ENCODE data around the gene YPEL2. TPM values are rescaled to one million over a fixed set of nuclear protein-coding genes. Genes with fewer than 3 reads are reported as not detected.

YPEL2 gene
- total and polyA plus RNA-seq, 2 of the 13 experiments (the other 11 are each of a cell fraction or from before 2014, with no cell fraction given), result 8.5 to 21.1 TPM

DNA sequence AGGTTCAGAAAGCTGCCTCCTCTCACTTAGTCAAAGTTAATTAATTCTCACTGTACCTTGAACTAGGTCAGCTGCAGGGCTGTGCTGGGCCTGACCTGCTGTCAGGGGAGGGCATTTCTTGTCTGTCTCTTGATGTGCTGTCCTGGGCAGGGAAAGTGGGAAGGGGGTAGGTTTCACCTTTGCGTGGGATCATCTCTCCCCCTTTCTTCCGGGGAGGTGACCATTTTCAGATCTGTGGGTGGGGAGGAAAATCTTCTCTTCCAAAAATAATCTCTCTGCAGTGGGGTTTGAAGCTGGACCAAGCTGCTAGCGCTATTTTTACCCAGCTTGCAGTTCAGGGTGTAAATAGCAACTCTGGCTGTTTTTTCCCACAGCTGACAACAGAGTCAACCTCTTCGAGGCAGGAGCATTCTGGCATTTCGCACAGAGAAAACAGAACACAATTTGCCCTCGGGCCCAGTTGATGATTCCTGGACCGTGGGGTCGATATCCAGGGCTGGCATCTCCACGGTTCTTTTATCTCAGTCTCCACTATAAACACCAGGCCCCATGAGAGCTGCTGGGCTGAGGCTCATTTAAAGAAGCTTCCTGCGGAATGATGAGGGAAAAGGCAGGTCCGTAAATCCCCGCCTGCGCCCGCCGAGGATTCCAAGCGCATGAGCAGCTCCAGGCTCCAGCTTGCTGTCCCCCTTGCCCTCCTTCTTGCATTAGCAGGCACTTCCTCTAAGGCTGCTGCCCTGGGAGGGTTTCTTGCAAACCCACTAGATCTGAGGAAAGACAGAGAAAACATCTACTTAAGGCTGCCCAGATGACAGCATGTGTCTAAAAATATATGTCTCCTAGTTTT, 93.9 kb downstream of the YPEL2 start (continued):
- TF ChIP-seq ETV5 (CRISPR knock-in tag; IDR thresholded peaks at IDR 0.05; ENCODE audit: borderline replicate concordance) (peak; percentile 6; the same call in 1 of the 2 replicates), MTA3 (CRISPR knock-in tag; IDR thresholded peaks at IDR 0.05) (no peak), TSC22D2 (CRISPR knock-in tag; IDR thresholded peaks at IDR 0.05; ENCODE audit: borderline replicate concordance) (0 out of 2 replicates have a peak, but pooled peaks have one; percentile 20), MAX (IDR thresholded peaks at IDR 0.05) (peak; percentile 4; the same call in 1 of the 2 replicates), PBX3 (CRISPR knock-in tag; IDR thresholded peaks at IDR 0.05; ENCODE audit: borderline replicate concordance) (no peak), GPN1 (CRISPR knock-in tag; IDR thresholded peaks at IDR 0.05; ENCODE audit: borderline replicate concordance) (no peak), GTF3A (CRISPR knock-in tag; conservative IDR thresholded peaks at IDR 0.05) (no peak), ZNF407 (CRISPR knock-in tag; IDR thresholded peaks at IDR 0.05; ENCODE audit: not compliant biosample characterization) (no peak), HDAC2 (CRISPR knock-in tag; IDR thresholded peaks at IDR 0.05) (peak; percentile 47; the same call in 1 of the 2 replicates), TAF15 (IDR thresholded peaks at IDR 0.05; ENCODE audit: low read depth, low read length, poor library complexity, severe bottlenecking) (no peak), ZZZ3 (CRISPR knock-in tag; IDR thresholded peaks at IDR 0.05; ENCODE audit: borderline replicate concordance) (no peak)
- TF ChIP-seq, protein P1, sequence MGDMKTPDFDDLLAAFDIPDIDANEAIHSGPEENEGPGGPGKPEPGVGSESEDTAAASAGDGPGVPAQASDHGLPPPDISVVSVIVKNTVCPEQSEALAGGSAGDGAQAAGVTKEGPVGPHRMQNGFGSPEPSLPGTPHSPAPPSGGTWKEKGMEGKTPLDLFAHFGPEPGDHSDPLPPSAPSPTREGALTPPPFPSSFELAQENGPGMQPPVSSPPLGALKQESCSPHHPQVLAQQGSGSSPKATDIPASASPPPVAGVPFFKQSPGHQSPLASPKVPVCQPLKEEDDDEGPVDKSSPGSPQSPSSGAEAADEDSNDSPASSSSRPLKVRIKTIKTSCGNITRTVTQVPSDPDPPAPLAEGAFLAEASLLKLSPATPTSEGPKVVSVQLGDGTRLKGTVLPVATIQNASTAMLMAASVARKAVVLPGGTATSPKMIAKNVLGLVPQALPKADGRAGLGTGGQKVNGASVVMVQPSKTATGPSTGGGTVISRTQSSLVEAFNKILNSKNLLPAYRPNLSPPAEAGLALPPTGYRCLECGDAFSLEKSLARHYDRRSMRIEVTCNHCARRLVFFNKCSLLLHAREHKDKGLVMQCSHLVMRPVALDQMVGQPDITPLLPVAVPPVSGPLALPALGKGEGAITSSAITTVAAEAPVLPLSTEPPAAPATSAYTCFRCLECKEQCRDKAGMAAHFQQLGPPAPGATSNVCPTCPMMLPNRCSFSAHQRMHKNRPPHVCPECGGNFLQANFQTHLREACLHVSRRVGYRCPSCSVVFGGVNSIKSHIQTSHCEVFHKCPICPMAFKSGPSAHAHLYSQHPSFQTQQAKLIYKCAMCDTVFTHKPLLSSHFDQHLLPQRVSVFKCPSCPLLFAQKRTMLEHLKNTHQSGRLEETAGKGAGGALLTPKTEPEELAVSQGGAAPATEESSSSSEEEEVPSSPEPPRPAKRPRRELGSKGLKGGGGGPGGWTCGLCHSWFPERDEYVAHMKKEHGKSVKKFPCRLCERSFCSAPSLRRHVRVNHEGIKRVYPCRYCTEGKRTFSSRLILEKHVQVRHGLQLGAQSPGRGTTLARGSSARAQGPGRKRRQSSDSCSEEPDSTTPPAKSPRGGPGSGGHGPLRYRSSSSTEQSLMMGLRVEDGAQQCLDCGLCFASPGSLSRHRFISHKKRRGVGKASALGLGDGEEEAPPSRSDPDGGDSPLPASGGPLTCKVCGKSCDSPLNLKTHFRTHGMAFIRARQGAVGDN (CRISPR knock-in tag; IDR thresholded peaks at IDR 0.05), result peak; percentile 70
